Measurements from ENCODE around the gene SPRED1.

Gene SPRED1

GRCh38 chr15:38285456-38285855 lies 32.8 kb downstream of the SPRED1 start:
- no peak for DNase-seq

DNA sequence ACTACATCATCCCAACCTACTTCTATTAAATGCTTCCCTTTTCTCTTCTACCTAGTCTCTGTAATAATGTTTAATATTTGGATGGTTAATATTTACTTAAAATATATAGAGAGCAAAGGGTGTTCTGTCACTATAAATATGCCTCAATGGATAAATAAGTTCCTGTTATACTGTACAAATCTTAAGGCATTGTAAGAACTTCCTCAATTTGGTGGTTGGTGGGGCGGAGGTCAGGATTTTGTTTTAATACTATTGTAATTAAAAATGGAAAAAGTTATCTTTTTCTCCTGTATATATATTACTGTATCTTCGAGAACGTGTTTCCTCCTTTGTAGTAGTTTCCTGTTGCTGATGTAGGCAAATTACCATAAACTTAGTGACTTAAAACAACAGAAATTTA lies 41.5 kb downstream of the SPRED1 start:
- no peak for DNase-seq

GRCh38 chr15:38297623-38298388 lies 45.2 kb downstream of the SPRED1 start:
- no peak for DNase-seq

GRCh38 chr15:38299216-38299615 lies 46.6 kb downstream of the SPRED1 start:
- DNase-seq, result no peak

DNA sequence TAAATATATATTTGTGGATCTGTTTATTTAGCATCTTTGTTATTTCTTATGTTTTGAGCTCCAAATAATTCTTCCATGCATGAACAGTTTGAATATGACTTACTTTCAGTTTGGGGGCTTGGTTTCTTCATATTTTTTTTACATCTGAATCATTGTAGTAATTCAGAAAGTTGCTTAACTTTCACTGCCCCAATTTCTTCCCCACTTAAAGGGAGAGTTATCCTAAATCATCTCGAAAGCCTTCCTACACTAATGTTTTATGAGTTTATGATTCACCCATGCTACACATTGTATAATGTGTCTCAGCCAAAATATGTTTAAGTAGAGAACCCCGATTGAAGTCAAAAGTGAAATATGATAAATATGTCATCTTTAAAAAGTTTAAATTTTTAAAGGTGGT lies 47.8 kb downstream of the SPRED1 start:
- no peak for DNase-seq

GRCh38 chr15:38304481-38304880 lies 51.8 kb downstream of the SPRED1 start:
- DNase-seq, result no peak

DNA sequence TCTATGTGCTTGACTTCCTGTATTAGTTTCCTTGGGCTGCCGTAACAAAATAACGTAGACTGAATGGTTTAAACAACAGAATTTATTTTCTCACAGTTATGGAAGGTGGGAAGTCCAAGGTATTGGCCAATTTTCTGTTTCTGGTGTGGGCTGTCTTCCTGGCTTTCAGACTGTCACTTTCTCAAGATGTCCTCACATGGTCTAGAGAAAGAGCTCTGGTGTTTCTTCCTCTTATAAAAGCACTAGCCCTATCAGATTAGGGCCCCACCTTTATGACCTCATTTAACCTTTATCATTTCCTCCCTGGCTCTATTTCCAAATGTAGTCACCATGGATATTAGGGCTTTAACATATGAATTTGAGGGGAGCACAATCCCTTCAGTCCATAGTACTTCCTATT lies 54.6 kb downstream of the SPRED1 start:
- DNase-seq, result no peak

- no peak for DNase-seq
Observed at GRCh38 chr15:38307861-38308641, 55.4 kb downstream of the SPRED1 start.

GRCh38 chr15:38308797-38309196 lies 56.2 kb downstream of the SPRED1 start:
- no peak for DNase-seq

DNA sequence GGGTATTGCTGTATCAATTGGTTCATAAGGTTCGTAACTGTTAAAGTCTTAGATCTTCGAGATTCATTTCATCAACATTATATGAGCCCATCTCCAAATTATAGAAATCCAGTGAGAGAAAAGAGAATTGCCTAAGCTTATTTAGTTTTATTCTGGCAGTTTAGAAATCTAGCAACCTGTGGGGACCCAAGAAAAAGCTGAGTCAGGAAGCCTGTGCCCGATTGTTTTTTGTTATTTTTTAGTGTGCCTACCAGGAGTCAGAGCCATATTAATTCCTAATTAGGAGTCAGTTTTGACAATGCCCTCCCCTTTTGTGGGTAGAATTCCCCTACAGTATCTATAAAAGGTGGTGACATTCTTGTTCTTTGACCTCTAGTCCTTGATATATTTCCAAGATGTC lies 59.6 kb downstream of the SPRED1 start:
- no peak for DNase-seq

- DNase-seq, result no peak
Observed at GRCh38 chr15:38316311-38316710, 63.7 kb downstream of the SPRED1 start.

DNA sequence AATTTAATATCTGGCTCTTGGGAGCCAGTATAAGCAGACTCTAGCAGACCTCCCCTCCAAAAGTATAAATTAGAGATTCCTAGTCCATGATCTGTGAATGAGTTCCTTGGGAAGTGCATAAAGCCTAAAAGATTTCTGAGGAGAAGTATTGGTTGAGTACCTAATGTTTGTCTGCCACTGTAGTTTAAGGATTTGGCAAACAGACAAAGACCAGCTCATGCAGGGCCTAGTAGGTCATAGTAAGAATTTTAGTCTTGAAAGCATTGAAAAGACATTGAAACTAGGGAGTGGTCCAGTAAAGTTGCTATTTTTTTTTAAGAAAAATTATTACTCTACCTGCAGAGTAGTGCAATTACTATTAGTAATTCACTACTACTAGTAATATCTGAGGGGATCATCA lies 67.5 kb downstream of the SPRED1 start:
- DNase-seq, result no peak

- DNase-seq, result no peak
Observed at GRCh38 chr15:38320866-38321265, 68.2 kb downstream of the SPRED1 start.

- no peak for DNase-seq
Observed at GRCh38 chr15:38323895-38324294, 71.3 kb downstream of the SPRED1 start.

GRCh38 chr15:38324939-38325647 lies 72.5 kb downstream of the SPRED1 start:
- no peak for DNase-seq

DNA sequence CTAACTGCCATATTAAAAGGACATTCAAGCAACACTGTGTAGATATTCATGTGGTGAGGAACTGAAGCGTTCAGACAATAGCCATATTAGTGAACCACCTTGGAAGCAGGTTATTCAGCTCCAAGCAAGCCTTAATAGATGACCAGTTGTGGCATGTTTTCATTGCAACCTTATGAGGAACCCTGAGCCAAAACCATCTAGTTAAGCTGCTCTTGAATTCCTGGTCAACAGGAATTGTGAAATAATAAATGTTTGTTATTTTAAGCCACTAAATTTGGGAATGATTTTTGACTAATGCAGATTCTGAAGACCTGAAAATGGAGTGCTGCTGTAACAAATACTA lies 73.0 kb downstream of the SPRED1 start:
- DNase-seq, result no peak

GRCh38 chr15:38332711-38333110 lies 80.1 kb downstream of the SPRED1 start:
- DNase-seq, result no peak

DNA sequence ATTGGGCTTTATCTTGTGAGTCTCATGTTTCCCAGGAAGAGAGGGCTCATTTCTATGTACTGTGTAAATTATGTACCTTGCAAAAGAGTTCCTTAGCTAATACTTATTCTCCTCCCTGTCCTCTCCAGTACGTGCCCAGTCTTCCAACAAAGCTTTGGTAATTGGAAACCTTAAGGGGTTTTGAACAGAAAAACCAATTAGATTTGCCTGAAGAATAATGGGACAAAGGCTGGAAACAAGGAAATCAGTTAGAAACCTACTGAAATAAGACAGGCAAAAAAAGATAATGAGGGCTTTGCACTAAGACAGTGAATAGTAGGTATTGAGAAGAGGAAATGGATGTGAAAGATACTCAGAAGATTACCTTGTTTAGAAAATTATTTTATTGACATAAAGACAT lies 82.5 kb downstream of the SPRED1 start:
- DNase-seq, result no peak

- no peak for DNase-seq
Observed at GRCh38 chr15:38344351-38344750, 91.7 kb downstream of the SPRED1 start.

GRCh38 chr15:38349251-38349650 lies 96.6 kb downstream of the SPRED1 start:
- no peak for DNase-seq

- no peak for DNase-seq
Observed at GRCh38 chr15:38351466-38351865, 98.8 kb downstream of the SPRED1 start.

- no peak for DNase-seq
Observed at GRCh38 chr15:38354315-38354929, 101.8 kb downstream of the SPRED1 start.

DNA sequence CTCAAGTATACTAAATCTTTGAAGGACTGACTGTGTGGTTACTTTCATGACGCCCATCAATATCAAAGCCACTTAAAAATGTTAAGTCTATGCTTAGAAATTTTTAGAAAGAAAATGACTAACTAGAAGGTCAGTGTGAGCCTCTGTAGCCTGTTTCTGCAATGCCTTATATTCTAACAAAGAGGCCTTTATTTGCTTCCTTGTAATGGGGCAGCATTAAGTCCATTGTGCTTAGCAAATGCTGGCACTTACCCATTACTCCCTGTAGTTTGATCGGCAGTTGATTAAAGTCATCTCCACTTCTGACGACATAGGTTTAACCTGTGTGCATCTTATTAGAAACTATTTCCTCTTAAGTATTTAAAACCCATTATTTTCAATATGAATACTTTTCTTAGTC lies 109.7 kb downstream of the SPRED1 start:
- no peak for DNase-seq

DNA sequence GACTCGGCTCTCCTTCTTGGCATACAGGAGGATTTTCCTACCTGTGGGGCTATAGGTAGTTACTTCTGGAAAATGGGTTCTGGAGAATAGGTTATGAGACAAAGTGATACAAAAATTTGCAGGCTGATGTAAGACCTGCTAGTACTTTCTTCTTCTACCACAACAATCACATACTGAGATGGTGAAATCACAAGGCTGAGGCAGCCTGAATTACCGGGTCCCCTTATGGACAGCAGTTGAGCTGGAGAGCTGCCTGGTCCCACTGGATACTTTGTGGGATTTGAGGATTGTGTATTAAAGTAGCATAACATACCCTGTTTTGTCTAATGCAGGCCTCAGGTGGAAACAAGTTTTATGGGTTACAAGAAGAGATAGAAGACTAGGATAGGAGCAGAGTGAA lies 114.8 kb downstream of the SPRED1 start:
- no peak for DNase-seq
